ENCODE results near the gene AGER.

DNA sequence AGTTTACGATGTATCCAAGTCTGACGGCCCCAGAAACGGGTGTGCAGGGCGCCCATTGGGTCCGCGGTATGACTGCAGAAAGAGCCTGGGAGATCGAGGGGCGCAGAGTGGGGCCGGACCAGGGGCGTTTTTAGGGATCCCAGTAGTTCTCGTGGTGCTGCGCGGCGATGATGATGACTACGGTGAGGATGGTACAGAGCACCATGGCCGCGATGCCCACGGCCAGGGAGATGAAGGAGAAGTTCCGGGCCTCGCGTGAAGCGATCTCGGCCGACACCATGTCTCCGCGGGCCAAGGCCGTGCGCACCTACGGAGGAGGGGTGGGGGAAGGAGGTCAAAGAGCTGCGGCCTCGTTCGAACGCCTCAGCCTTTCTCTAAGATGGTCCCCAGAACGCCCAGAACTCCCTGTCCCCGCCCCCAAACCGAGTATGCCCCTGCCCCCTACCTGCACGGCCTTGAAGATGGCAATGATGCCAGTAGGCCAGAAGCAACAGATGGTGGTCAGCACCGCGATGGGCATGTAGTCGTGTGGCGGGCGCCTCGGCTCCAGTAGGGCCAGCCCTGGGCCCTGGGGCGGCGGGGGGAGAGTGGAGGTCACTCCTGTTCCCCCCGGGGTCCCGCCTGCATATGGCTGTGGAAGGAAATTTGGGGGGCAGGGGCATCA, 34.8 kb downstream of the AGER start:
- TF ChIP-seq, protein P1, sequence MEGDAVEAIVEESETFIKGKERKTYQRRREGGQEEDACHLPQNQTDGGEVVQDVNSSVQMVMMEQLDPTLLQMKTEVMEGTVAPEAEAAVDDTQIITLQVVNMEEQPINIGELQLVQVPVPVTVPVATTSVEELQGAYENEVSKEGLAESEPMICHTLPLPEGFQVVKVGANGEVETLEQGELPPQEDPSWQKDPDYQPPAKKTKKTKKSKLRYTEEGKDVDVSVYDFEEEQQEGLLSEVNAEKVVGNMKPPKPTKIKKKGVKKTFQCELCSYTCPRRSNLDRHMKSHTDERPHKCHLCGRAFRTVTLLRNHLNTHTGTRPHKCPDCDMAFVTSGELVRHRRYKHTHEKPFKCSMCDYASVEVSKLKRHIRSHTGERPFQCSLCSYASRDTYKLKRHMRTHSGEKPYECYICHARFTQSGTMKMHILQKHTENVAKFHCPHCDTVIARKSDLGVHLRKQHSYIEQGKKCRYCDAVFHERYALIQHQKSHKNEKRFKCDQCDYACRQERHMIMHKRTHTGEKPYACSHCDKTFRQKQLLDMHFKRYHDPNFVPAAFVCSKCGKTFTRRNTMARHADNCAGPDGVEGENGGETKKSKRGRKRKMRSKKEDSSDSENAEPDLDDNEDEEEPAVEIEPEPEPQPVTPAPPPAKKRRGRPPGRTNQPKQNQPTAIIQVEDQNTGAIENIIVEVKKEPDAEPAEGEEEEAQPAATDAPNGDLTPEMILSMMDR (IDR thresholded peaks at IDR 0.05), result no peak
- TF ChIP-seq EZH2 (IDR thresholded peaks at IDR 0.05; ENCODE audit: borderline replicate concordance, insufficient read depth, low read depth, low read length, poor library complexity, severe bottlenecking), result no peak
